GM21717 (cell line): ENCODE results near the gene STAP1.

ENCODE experiments used
- ATAC-seq: cut with Tn5 transposase; IDR thresholded peaks from one replicate; pipeline ENCODE4 v1.9.1; 2021; ENCODE audit warnings: mild to moderate bottlenecking, moderate library complexity; ENCODE audit not compliant: unreplicated experiment

The STAP1 gene

DNA sequence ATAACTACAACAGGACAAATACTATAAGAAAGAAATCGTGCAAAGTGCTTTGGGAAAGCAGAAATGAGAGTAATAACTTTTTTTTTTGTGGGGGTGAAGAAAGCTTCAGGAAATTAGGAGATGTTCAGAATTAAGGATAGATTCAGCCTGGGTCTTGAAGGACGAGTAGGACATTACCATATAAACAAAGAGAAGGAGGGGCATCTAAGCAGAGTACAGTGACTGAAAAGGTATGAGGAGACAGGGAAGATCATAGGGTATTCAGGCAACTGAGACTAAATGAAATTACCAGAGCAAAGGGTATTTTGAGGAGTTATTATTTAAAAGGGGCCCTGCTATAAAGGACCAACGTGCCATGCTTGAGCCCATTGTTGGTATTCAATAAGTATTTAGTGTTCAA, 3.1 kb upstream of the STAP1 start:
- ATAC-seq, result no peak

DNA sequence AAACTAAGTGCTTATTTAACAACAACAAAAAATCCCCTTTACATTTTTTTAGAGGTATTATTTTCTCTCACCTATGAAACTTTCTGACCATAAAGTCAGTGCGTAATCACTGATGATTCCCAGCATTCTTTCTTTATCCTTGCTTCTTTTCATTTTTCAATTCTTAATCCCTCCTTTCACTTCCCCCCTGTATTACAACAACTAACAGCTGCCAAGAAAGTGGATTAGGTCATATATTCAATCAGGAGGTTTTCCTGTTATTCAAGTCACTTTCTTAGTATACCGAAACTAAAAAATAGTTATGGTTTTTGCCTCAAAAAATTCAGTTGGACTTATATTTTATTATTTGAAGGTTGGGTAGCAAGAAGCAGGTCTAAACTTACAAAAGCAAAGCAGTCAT, 2.1 kb upstream of the STAP1 start:
- no peak for ATAC-seq

DNA sequence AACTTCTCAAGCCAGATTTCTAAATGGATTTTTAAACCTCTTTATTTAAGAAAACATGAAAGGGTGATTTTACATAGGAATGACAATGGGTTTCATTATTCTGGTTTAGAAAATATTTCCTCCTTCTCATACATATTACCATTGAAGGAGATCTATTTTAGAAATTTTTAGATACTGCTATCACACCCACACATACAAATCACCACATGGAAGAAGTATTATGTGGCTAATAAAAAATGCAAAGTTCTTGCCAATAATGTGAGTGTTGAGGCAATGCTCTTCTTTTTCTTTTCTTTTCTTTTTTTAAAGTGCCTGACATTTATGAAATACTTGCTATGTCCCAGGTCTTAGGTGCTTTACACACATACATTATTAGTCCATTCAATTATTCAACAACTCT, 6.8 kb downstream of the STAP1 start:
- ATAC-seq, result no peak

DNA sequence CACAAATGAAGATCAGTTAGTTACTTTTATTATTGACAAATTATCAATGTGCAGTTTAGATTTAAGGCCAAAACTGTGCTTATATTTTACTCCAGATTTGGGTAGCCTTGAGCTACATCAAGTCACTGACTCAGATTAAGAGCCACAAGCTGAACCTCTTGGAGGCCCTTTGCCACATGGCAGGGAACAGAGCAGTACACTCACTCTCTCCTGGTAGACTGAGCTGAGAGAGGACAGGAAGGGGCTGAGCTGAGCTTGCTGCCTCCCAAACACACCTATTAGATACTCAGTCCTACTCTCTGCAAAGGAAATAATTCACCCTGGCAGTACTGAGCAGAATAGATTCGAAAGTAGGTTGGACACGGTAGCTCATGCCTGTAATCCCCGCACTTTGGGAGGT, 7.8 kb downstream of the STAP1 start:
- no peak for ATAC-seq

DNA sequence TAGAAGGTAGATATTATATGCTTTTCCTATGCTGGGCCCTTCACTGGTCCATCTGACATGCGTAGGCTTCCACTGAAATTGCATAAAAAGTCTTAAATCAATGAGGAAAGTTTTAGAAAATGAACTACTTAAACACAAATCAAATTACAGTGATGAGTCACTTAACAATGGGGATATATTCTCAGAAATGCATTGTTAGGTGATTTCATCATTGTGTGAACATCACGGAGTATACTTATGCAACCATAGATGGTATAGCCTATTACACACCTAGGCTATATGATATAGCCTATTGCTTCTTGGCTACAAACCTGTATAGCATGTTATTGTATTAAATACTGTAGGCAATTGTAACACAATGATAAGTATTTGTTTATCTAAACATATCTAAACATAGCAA, 10.3 kb downstream of the STAP1 start:
- no peak for ATAC-seq

DNA sequence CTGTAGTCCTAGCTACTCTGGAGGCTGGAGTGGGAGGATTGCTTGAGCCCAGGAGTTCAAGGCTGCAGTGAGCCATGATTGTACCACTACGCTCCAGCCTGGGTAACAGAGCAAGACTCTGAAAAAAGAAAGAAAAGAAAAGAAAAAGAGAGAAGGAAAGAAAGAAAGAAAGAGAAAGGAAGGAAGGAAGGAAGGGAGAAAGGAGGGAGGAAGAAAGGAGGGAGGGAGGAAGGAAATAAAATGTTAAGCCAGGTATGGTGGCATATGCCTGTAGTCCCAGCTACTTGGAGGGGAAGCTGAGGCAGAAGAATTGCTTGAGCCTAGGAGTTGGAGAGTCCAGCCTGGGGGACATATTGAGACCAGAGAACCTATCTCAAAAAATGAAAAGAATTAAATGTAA, 12.0 kb downstream of the STAP1 start:
- ATAC-seq, result no peak

DNA sequence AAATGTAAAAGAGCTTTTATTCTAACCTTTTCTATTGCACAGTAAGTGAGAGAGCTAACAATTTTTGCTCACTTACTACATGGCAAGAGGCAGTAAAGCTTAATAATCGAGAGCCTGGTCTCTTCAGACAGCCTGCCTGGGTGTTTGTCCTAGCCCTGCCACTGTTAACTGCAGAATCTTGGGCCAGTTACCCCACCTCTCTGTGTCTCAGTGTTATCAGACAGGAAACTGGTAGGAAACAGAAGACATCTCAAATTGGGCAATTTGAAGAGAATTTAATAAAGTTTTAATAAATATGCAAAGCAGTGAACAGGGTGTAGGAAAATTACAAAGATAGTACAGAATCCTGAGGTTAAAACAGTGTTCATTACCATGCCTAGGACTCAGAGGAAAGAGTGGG, 13.4 kb downstream of the STAP1 start:
- no peak for ATAC-seq

DNA sequence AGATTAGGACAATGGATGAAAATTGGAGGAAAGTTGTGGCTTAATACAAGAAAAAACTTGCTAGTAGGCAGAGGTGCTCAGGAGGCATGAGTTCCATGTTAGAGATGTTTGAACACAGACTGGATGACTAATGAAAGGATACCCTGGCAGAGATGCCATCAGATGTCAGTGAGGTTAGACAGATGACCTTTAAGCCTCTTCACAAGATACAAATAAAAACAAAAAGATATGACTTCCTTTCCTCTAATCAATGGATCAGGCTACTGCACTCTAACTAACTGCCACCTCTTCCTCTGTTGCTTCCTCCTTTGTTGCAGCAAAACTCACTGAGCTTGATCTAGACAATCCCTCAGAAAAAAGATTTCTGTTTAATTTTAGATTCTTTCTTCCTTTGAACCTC, 14.7 kb downstream of the STAP1 start:
- no peak for ATAC-seq

DNA sequence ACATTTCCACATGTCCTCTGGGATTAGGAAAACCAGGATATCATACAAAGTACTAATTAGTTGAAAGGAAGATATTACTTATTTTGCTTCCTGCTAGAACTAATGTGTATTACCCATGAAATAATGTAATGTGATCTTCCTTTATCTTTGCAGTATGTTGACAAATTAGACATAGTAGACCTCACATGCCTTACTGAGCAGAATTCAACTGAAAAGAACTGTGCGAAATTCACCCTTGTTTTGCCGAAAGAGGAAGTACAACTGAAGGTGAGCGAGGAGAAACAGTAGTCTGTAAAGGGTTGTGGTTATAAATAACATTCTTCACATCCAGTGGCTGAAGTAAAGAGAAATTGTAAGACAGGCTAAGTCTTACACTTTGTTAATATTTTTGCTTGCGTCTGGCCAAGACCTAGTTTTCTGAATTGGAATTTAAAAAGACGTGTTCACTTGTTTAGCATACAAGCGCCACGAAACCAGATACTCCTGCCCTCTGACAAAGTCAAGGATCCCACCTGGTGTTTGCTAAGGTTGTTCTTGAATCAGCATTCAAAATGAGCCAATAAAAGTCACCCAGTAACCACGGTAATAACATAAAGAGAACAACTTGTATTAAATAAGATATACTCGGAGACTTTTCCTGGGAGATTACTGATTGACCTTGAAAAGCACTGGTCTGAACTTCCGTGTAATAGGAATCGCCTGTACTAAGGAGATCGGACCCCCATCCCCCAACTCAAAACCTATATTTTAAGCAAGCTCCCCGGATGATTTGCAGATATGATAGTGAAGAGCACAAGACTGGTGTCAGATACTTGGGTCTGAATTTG, 16.9 kb downstream of the STAP1 start:
- ATAC-seq, result peak; percentile 92

DNA sequence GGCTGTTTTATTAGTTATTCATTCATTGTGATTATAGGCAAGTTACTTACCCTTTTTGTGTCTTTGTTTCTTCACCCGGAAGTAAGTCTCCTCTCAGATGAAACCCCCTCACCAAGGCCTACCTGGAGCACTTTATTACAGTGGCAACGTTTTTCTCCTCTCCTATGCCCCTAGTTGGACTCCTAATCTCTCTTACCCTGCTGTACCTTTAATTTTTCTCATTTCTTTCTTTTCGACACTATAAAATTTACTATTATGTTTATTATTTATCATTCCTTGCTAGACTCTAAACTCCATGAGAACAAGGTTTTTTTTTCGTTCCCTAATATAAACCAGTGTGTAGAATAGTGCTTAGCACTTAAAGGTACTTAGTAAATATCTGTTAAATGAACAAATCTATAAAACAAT, 17.5 kb downstream of the STAP1 start:
- ATAC-seq, result no peak

DNA sequence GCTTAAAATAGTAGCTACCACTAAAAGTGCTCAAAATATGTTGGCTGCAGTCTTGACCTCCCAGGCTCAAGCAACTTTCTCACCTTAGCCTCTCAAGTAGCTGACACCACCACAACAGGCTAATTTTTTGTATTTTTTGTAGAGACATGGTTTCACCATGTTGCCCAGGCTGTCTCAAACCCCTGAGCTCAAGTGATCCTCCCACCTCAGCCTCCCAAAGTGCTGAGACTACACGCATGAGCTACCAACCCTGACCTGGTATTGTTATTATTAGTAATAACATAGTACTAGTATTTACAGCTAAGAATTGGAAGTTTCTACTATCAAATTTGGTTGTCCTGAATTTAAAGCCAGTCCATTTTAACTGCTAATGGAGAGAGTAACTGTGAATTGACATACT, 18.0 kb downstream of the STAP1 start:
- ATAC-seq, result peak; percentile 48

DNA sequence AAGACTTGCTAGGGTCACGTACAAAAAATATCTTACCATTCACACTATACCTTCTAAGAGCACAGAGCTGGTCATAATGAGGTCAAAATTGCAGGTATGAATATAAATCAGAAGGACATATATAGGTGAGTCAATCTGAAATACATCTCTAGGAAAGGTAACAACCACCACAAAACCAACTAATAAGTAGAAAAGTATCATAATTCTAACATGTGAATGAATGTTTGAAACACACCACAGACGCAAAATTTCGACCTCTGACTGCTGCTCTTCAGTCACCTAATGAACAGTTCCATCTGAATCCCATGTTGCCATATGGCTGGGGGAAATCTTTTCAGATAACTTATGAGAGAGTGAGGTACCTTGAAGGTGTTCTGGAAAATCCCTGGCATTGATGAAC, 22.1 kb downstream of the STAP1 start:
- peak; percentile 38 for ATAC-seq

DNA sequence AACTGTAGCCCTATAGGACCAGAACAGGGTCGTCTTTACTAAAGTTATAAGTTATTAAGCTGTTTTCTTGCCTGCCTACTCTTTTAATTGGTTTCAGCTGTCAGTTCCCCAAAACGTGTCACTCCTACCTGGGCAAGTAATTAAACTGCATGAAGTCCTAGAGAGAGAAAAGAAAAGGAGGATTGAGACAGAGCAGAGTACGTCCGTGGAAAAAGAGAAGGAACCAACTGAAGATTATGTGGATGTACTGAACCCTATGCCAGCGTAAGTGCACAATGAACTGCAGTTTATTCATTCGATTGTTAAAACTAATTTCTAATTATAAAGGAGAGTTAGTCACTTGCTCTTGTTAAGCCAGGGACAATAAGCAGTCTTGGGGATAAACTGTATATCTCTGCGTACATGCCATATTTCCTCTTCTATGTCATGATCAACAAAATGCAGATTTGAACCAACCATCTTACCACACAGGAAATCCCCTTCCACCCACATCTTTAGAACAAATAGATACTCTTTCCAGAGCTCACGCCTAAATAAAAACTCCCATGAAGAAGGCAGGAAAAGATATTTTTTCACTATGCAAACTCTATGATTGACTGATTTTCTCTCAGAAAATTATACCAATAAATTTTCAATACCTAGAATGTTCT, 22.8 kb downstream of the STAP1 start:
- ATAC-seq, result peak; percentile 67

DNA sequence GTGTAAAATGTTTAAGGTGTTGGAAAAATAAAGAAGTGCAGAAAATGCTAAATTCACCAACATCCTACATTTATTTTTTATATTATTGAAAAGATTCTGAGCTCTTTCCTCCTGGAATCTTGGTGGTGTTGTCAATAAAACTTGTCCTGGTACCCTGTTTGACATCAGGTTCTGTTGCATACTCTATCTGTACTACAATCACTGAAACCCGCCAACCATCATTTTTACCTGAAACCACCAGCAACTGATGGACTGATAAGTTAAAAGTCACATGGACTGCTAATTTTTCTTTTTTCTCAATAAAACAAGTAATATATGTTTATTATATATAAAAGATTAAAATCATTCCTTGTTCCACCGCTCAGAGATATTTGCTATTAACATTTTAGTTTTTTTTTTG, 23.4 kb downstream of the STAP1 start:
- no peak for ATAC-seq

DNA sequence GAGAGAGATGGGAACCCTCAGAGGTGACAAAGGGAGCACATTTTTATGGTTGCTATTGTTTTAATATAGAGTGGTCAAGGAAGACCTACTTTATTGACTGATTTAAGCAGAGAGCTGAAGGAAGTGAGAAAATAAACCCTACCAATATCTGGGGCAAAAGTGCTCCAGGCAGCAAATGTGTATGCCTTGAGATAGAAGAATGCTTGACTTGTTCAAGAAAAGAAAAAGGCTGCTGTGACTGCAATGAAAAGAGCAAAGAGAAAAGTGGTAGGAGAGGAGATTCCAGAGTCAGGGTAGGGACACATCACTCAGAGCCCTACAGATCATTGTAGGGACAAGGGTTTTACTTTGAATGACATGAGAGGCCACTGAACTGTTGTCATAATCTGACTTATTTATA, 26.0 kb downstream of the STAP1 start:
- ATAC-seq, result no peak

DNA sequence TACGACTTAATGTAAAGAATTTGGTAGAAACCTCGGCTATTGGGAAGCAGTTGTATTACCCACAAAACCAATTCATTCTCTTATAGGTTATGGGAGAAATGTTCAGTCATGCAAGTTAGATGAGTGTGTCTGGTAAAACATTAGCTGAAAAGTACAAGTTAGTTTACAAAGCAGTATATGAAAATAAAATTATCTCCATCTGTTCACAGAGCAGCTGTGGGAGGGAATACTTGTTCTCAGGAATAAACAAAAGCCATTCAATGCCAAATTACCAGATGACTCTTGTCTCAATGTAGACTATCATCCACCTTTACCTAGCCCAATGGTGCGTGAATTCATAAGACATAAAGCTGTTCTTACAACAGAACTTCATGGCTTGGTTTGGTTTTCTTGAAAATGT, 28.6 kb downstream of the STAP1 start:
- ATAC-seq, result no peak

DNA sequence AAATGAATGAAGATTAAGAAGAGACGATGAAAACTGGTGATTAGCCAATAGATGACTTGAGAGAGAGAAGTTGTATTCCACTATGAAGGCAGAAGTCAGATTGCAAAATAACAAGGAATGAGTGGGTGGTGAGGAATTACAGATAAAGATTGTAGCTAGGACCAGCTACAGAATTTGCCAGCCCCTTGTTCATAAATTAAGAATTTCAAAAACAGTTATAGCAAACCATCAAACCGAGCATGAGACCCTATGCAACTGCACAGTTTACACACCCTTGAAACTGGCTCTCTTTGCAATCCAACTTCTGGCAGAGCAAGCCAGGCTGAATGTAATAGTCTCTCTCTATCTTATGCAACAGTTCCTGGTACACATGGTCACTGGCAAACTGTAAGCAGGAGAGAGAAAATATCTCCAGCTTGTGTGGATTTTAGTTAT, 35.2 kb downstream of the STAP1 start:
- ATAC-seq, result no peak

DNA sequence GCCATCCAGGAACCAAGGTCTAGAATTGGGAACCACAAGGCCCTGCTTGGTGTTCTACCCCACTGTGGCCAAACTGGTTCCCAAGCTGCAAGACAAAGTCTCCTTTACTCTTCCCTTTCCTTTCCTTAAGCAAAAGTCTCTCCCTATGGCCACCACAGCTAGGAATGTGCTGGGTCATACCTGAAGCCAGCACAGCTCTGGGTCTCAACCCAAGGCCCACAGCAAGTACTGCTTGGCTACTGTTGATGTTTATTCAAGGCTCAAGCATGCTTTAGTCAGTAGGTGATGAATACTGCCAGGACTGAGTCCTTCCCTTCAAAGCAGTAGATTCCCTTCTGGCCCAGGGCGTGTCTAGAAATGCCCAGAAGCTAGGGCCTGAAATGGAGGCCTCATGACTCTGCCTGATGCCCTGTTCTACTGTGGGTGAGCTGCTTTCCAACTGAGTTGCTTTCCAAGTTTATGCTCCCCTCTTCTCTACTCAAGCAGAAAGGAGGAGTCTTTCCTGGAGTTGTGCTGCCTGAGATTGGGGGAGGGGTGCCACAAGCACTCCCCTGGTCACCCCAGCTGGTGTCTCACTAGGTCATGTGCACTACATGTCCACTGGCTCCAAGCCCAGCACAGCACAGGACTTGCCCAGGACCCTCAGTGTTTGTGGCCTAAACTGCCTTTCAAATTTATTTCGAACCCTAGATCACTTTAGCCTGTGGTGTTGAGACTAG, 44.9 kb downstream of the STAP1 start:
- no peak for ATAC-seq

DNA sequence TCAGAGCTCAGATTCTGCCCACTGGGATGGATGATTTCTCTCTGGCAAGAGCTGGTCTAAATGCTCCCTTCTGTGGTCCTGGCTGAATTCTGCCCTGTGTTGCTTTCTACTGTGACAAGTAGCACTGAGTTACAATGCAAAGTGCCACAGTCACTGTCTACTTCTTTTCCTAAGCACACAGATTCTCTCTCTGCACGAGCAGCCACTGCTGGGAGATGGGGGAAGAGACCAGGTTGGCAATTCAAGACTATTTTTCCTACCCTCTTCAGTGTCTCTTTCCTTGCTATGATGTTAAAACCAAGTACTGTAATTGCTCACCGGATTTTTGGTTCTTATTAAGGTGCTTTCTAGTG, 45.5 kb downstream of the STAP1 start:
- ATAC-seq, result no peak

DNA sequence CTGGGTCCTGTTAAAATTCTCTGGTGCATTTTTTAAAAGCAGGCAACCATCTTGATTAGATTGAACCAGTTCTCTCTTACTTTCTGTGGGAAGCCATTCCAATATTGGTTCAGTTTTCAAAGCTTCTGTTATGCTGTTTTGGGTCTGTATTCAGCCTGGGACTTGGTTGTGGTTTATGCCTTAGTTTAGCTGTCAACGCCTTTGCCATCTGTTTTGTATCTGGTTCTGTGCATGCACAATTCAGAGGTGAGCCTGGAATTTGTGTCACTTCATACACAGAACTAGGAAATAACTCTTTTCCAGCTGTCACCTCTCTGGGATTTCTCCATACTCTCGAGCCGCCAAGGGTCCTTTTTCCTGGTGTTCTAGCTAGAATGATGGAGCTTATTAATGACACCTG, 46.2 kb downstream of the STAP1 start:
- no peak for ATAC-seq

DNA sequence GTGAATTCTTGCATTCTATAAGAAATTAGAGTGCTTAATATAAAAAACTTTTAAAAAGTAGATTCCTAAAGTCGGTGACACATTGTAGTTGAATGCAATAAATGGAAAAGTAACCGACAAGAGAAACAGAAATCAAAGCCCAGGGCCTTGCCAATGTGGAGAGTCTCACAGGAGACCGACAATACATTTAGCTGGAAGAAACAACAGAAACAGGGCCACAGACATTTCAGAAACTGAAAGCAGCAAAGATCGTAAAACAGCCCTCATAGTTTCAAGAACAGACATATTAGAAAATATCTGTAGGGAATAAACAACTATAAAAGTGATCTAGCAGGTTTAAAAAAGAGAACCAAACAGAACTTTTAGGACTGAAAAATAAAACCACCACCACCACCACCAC, 49.5 kb downstream of the STAP1 start:
- no peak for ATAC-seq

DNA sequence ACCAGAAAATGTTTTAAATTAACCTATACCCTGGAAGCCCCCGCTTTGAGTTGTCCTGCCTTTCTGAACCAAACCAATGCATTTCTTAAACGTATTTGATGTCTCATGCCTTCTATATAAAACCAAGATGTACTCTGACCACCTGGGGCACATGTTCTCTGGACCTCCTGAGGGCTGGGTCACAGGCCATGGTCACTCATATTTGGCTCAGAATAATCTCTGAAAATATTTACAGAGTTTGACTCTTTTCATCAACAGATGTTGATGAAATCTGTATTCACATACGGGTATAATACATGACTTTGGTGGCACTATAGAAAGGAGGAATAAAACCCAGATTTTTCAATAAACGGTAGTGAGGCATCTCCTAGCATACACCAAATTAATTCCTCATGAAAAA, 55.7 kb downstream of the STAP1 start:
- no peak for ATAC-seq
